HepG2 (cell line): ENCODE measurements around the gene MGMT. TPM values are rescaled to one million over a fixed set of nuclear protein-coding genes. Genes with fewer than 3 reads are reported as not detected.

ENCODE experiments used
- ATAC-seq: fragments of 200-7000 bp; cut with Tn5 transposase; 3 replicates; pipeline ENCODE4 v1.9.1; 2020; ENCODE audit warnings: mild to moderate bottlenecking, moderate library complexity
- BruUV-seq: library from RNA; stranded (reverse); fragments of 400-500 nt; replicated peaks from 2 replicates; lab custom pipeline; 2021; lab: Mats Ljungman, UMichigan
- CTCF ChIA-PET: fragments of 300-600 bp; formaldehyde crosslinking; extraction: SDS; loops from one replicate; lab custom pipeline; 2021; ENCODE audit warnings: low total read pairs, inconsistent platforms, low intra/inter-chr PET ratio; lab: Yijun Ruan, JAX
- POLR2A ChIA-PET: fragments of 350-600 bp; sonication (Branson Sonifier 250); formaldehyde crosslinking; loops from one replicate; lab custom pipeline; 2020; ENCODE audit warnings: antibody characterized with exemption, inconsistent platforms; lab: Yijun Ruan, JAX
- DNase-seq: peaks from one replicate; pipeline ENCODE4 v3.0.0-alpha.2; 2015; ENCODE audit warnings: low spot score
- FAIRE-seq: peaks from 3 replicates; lab custom pipeline; 2011; peaks lifted over from hg19 to GRCh38; lab: Jason Lieb, UNC
- H2AFZ ChIP-seq: one replicate; pipeline ENCODE4 v1.6.1; 2011; ENCODE audit warnings: low read length, inconsistent platforms
- H3K27ac ChIP-seq: fragments of 300-600 bp; 3 replicates; pipeline ENCODE4 v1.8.0; 2011; ENCODE audit warnings: mixed run types, mild to moderate bottlenecking, mixed read lengths, low read length, inconsistent platforms; ENCODE audit not compliant: insufficient read depth; ENCODE audit errors: extremely low read length
- H3K27me3 ChIP-seq, 2 experiments: fragments of 200-600 bp in 1 of 2; 2 replicates in 1 of 2; 3 replicates in 1 of 2; pipeline versions ENCODE4 v1.6.0 to v1.8.0; 2011; ENCODE audit warnings: low read length in 2 of 2, mild to moderate bottlenecking in 2 of 2, moderate library complexity in 2 of 2, inconsistent platforms in 1 of 2; ENCODE audit not compliant: insufficient read depth in 2 of 2, control insufficient read depth in 1 of 2
- H3K36me3 ChIP-seq, 2 experiments: fragments of 200-600 bp in 1 of 2; replicated peaks in 1 of 2; 2 replicates in 1 of 2; 3 replicates in 1 of 2; pipeline versions ENCODE4 v1.5.1 to v1.8.0; 2011; ENCODE audit warnings: low read length in 2 of 2, inconsistent platforms in 1 of 2; ENCODE audit not compliant: insufficient read depth in 2 of 2, control insufficient read depth in 1 of 2
- H3K4me1 ChIP-seq: 2 replicates; pipeline ENCODE4 v1.5.1; 2012; ENCODE audit warnings: low read length, inconsistent platforms; ENCODE audit not compliant: insufficient read depth
- H3K4me2 ChIP-seq: 2 replicates; pipeline ENCODE4 v1.6.0; 2011; ENCODE audit warnings: low read depth, low read length, inconsistent platforms
- H3K4me3 ChIP-seq, 3 experiments: fragments of 200-600 bp in 1 of 3; sonication (generic), shearing (Covaris generic) in 1 of 3; replicated peaks in 1 of 3; 2 replicates each; pipeline ENCODE4 v1.5.1; 2011 to 2016; ENCODE audit warnings: low read length in 3 of 3, inconsistent platforms in 2 of 3, low read depth in 2 of 3, mild to moderate bottlenecking in 2 of 3, control low read depth in 1 of 3, mixed read lengths in 1 of 3; ENCODE audit not compliant: insufficient read depth in 1 of 3
- H3K79me2 ChIP-seq: one replicate; pipeline ENCODE4 v1.6.1; 2011; ENCODE audit warnings: low read length, inconsistent platforms; ENCODE audit not compliant: insufficient read depth
- H3K9ac ChIP-seq: 2 replicates; pipeline ENCODE4 v1.6.0; 2011; ENCODE audit warnings: mild to moderate bottlenecking, low read depth, low read length, inconsistent platforms; ENCODE audit not compliant: insufficient read depth
- H3K9me3 ChIP-seq: 2 replicates; pipeline ENCODE4 v1.5.1; 2012; ENCODE audit warnings: mild to moderate bottlenecking, low read length
- H4K20me1 ChIP-seq: 2 replicates; pipeline ENCODE4 v1.6.0; 2011; ENCODE audit warnings: inconsistent platforms, mild to moderate bottlenecking, low read length, moderate library complexity; ENCODE audit not compliant: insufficient read depth
- ASH2L ChIP-seq: fragments of 300-600, 200-600 bp; sonication (generic); IDR thresholded peaks from 2 replicates; pipeline ENCODE4 v1.7.0; 2017; ENCODE audit warnings: low read depth, mild to moderate bottlenecking, moderate library complexity, mixed read lengths, low read length; ENCODE audit not compliant: insufficient read length
- CENPT ChIP-seq: sonication (generic); formaldehyde crosslinking; IDR thresholded peaks from 2 replicates; pipeline ENCODE4 v1.8.0; 2022; ENCODE audit warnings: low read depth, mild to moderate bottlenecking, moderate library complexity, missing genetic modification reagents
- EHMT2 ChIP-seq: fragments of 200-600 bp; sonication (generic); IDR thresholded peaks from 2 replicates; pipeline ENCODE4 v1.7.0; 2017; ENCODE audit warnings: antibody characterized with exemption, low read depth, low read length, borderline replicate concordance
- GMEB1 ChIP-seq: sonication (generic); formaldehyde crosslinking; IDR thresholded peaks from 2 replicates; pipeline ENCODE4 v1.5.1; 2020; ENCODE audit warnings: missing genetic modification reagents, mild to moderate bottlenecking, borderline replicate concordance
- GZF1 ChIP-seq: sonication (generic); formaldehyde crosslinking; IDR thresholded peaks from 2 replicates; pipeline ENCODE4 v1.5.1; 2020; ENCODE audit warnings: mild to moderate bottlenecking, missing genetic modification reagents
- PLRG1 ChIP-seq: fragments of 450-650 bp; conservative IDR thresholded peaks from 2 replicates; pipeline ENCODE4 v1.6.1; 2016
- RFX5 ChIP-seq: IDR thresholded peaks from 2 replicates; pipeline ENCODE4 v1.6.1; 2011; ENCODE audit warnings: low read depth, low read length, improper control_type of control experiment
- SMC3 ChIP-seq: IDR thresholded peaks from 2 replicates; pipeline ENCODE4 v1.6.1; 2011; ENCODE audit warnings: low read length, improper control_type of control experiment
- ZBTB21 ChIP-seq: sonication (generic); formaldehyde crosslinking; IDR thresholded peaks from 2 replicates; pipeline ENCODE4 v1.4.0; 2020; ENCODE audit warnings: missing genetic modification reagents
- ZFP62 ChIP-seq: sonication (generic); formaldehyde crosslinking; IDR thresholded peaks from 2 replicates; pipeline ENCODE4 v1.4.0; 2020; ENCODE audit warnings: missing genetic modification reagents
- ZKSCAN5 ChIP-seq: sonication (generic); formaldehyde crosslinking; IDR thresholded peaks from 2 replicates; pipeline ENCODE4 v1.5.1; 2020; ENCODE audit warnings: mild to moderate bottlenecking, missing genetic modification reagents
- ZNF138 ChIP-seq: sonication (generic); formaldehyde crosslinking; IDR thresholded peaks from 2 replicates; pipeline ENCODE4 v1.5.0; 2020; ENCODE audit warnings: mild to moderate bottlenecking, low read depth, missing genetic modification reagents
- ZNF431 ChIP-seq: sonication (generic); formaldehyde crosslinking; IDR thresholded peaks from 2 replicates; pipeline ENCODE4 v1.9.0; 2022; ENCODE audit warnings: missing genetic modification reagents, low read depth, mild to moderate bottlenecking, borderline replicate concordance
- ZNF513 ChIP-seq: sonication (generic); formaldehyde crosslinking; conservative IDR thresholded peaks from 2 replicates; pipeline ENCODE4 v1.5.0; 2020; ENCODE audit warnings: missing genetic modification reagents
- ZNF615 ChIP-seq: sonication (generic); formaldehyde crosslinking; IDR thresholded peaks from 2 replicates; pipeline ENCODE4 v1.5.0; 2020; ENCODE audit warnings: mild to moderate bottlenecking, missing genetic modification reagents, borderline replicate concordance
- ZNF790 ChIP-seq: sonication (generic); formaldehyde crosslinking; IDR thresholded peaks from 2 replicates; pipeline ENCODE4 v1.8.0; 2022; ENCODE audit warnings: missing genetic modification reagents, mild to moderate bottlenecking, borderline replicate concordance
- WGBS: methylation state at CpG from one replicate; pipeline ENCODE4 v1.1.6; 2017; ENCODE audit warnings: low lambda C conversion rate; 5-methylcytosine and 5-hydroxymethylcytosine counted together
- in situ Hi-C: cut with HindIII; loops from 2 replicates; pipeline ENCODE4 v1.10.0; 2017; ENCODE audit warnings: low pct_unique_long_range_greater_than_20kb; ENCODE audit not compliant: extremely low pct_ligation_motif_present
- intact Hi-C: fragments of 100-400 bp; cut with micrococcal nuclease; formaldehyde crosslinking; loops from one replicate; pipeline ENCODE4 v1.10.0; 2022; ENCODE audit not compliant: unreplicated experiment
- polyA plus RNA-seq, 8 experiments: library from polyadenylated mRNA; depleted of rRNA in 3 of 8; stranded (reverse) in 7 of 8; unstranded in 1 of 8; fragments of >200 nt; fragmentation: Illumina TruSeq in 4 of 8; extraction: Trizol in 4 of 8; gene quantifications; 2 replicates each; pipeline versions ENCODE4 v1.2.1 to v1.2.3, GENCODE V29; 2011 to 2016; ENCODE audit warnings: low read depth in 4 of 8, missing spikeins in 1 of 8, mixed read lengths in 1 of 8; ENCODE audit not compliant: insufficient read depth in 1 of 8
- total RNA-seq, 5 experiments: library from RNA; depleted of rRNA; stranded (reverse); fragments of >200 nt; fragmentation: Illumina TruSeq; extraction: Trizol; gene quantifications; 2 replicates each; pipeline ENCODE4 v1.2.3, GENCODE V29; 2016; ENCODE audit warnings: low read depth in 1 of 5
- TF ChIP-seq, protein P1 (sequence below): sonication (generic); formaldehyde crosslinking; IDR thresholded peaks from 2 replicates; pipeline ENCODE4 v1.5.0; 2020; ENCODE audit warnings: missing genetic modification reagents

Gene MGMT
- total and polyA plus RNA-seq, 2 of the 13 experiments (the other 11 are each of a cell fraction or from before 2014, with no cell fraction given) = 12.0 to 19.5 TPM

DNA sequence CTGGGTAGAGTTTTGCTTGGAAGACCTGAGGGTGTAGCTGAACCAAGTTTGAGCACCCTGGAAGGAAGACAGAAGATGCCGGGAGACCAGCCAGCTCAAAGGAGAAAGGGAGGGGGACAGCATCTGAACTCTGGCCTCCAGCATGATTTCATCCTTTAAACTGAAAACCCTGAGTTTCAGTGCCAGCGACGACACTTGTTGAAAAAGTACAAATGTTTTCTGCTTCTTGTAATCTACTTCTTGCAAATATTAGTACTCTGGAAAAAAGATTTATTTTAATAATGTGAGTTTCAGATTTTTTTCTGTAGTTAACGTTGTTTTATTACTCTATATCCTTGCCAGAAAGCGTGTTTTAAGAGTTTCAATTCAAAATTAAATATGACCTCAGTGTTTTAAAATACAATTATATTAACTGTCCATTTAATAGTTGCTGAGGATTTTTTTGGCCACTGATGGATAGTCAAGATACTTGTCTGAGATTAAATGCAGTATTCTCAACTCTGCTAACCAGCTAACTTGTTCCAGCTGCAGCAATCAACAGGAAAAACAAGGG lies 227.7 kb downstream of the MGMT start (continued):
- TF ChIP-seq EHMT2 (no peak), ZKSCAN5 (CRISPR knock-in tag) (no peak), GMEB1 (CRISPR knock-in tag) (no peak), ZNF431 (no peak), ZNF615 (CRISPR knock-in tag) (no peak)
- TF ChIP-seq, protein P1, sequence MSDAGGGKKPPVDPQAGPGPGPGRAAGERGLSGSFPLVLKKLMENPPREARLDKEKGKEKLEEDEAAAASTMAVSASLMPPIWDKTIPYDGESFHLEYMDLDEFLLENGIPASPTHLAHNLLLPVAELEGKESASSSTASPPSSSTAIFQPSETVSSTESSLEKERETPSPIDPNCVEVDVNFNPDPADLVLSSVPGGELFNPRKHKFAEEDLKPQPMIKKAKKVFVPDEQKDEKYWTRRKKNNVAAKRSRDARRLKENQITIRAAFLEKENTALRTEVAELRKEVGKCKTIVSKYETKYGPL (CRISPR knock-in tag) = no peak

- Histone ChIP-seq H3K27ac (no peak overlapping the region), H2AFZ (no peak overlapping the region), H4K20me1 (no peaks in the 10 kb centered on the region), H3K4me1 (no peaks in the 10 kb centered on the region), H3K4me2 (no peak overlapping the region), H3K27me3 (no peaks in the 10 kb centered on the region), H3K9me3 (peaks cover 5% of the 10 kb centered on the region; the same call in 1 of the 2 replicates), H3K9ac (no peak overlapping the region), H3K36me3 (no peaks in the 10 kb centered on the region), H3K79me2 (no peaks in the 10 kb centered on the region), H3K4me3 (no peak overlapping the region)
- ChIA-PET POLR2A (no interaction called here), CTCF (no interaction called here)
- 86% methylated on average over 8 of the region's 13 CpGs for WGBS
- intact Hi-C loops = no loop called here
- ATAC-seq (no peak), FAIRE-seq (no peak), DNase-seq (no peak)
- in situ Hi-C loops = no loop called here
- no TSS peak for BruUV-seq
- TF ChIP-seq PLRG1 (no peak), ZBTB21 (CRISPR knock-in tag) (no peak), ZNF790 (no peak), ZFP62 (CRISPR knock-in tag) (no peak), ASH2L (no peak), SMC3 (no peak), RFX5 (no peak), ZNF513 (CRISPR knock-in tag) (no peak), CENPT (no peak), GZF1 (CRISPR knock-in tag) (no peak), ZNF138 (CRISPR knock-in tag) (no peak)
These were observed 228.6 kb downstream of the MGMT start for GRCh38 chr10:129695671-129696070.
